SKM-1 (cell line): ENCODE measurements around the gene ISG20L2.

Source experiments
- DNase-seq: peaks from one replicate; lab custom pipeline; 2025; ENCODE audit not compliant: unreplicated experiment; lab: John Stamatoyannopoulos, UW

The ISG20L2 gene

GRCh38 chr1:156741481-156741983 lies 13.0 kb upstream of the ISG20L2 start:
- DNase-seq = no peak

GRCh38 chr1:156740741-156741480 lies 12.3 kb upstream of the ISG20L2 start, which contains the start of gene MRPL24:
TSS of gene MRPL24 (minus strand) at chr1:156741088. CDS start at chr1:156738704, 2,384 bp downstream.
- DNase-seq = peak; percentile 100

GRCh38 chr1:156740237-156740740 lies 11.7 kb upstream of the ISG20L2 start:
- DNase-seq = no peak

GRCh38 chr1:156738916-156739315 lies 10.3 kb upstream of the ISG20L2 start:
- DNase-seq = no peak

- DNase-seq = no peak
Observed at GRCh38 chr1:156738407-156738806, 9.8 kb upstream of the ISG20L2 start.

GRCh38 chr1:156733989-156734584 lies 5.5 kb upstream of the ISG20L2 start:
- DNase-seq = no peak

- peak; percentile 71 for DNase-seq
Observed at GRCh38 chr1:156727926-156728598, 504 bp downstream of the ISG20L2 start, which contains the start of gene METTL25B. TSS of gene METTL25B (plus strand) at chr1:156728469. CDS start at chr1:156729105, 636 bp downstream.

- DNase-seq = no peak
Observed at GRCh38 chr1:156727492-156727891, 1.1 kb downstream of the ISG20L2 start.

- DNase-seq = peak; percentile 80
Observed at GRCh38 chr1:156726549-156727226, 1.9 kb downstream of the ISG20L2 start.

- DNase-seq = peak; percentile 98
Observed at GRCh38 chr1:156725683-156726280, 2.8 kb downstream of the ISG20L2 start.

GRCh38 chr1:156721535-156721934 lies 7.0 kb downstream of the ISG20L2 start:
- DNase-seq = no peak

- DNase-seq = no peak
Observed at GRCh38 chr1:156721131-156721530, 7.4 kb downstream of the ISG20L2 start.

- no peak for DNase-seq
Observed at GRCh38 chr1:156717351-156717750, 11.2 kb downstream of the ISG20L2 start.

- no peak for DNase-seq
Observed at GRCh38 chr1:156714830-156715229, 13.7 kb downstream of the ISG20L2 start.

GRCh38 chr1:156712626-156713025 lies 15.9 kb downstream of the ISG20L2 start:
- DNase-seq = no peak

GRCh38 chr1:156711011-156711817 lies 17.4 kb downstream of the ISG20L2 start:
- no peak for DNase-seq

- no peak for DNase-seq
Observed at GRCh38 chr1:156709757-156710489, 18.6 kb downstream of the ISG20L2 start.

- DNase-seq = no peak
Observed at GRCh38 chr1:156709031-156709430, 19.5 kb downstream of the ISG20L2 start.

GRCh38 chr1:156708218-156708661 lies 20.3 kb downstream of the ISG20L2 start:
- no peak for DNase-seq
